Measurements from ENCODE around the gene ACIN1.
"Not testable (repeated sequence)": the region's sequence is repeated elsewhere in the genome, so short reads cannot be mapped to it uniquely, and the experiment has no call there.

Gene ACIN1

GRCh38 chr14:23018107-23018506 is 76.8 kb downstream of the ACIN1 start:
- Mint-ChIP-seq H3K27me3 (no peaks in the 10 kb centered on the region), H3K4me1 (peaks cover 38% of the 10 kb centered on the region), H3K9me3 (no peaks in the 10 kb centered on the region), H3K4me3 (no peak overlapping the region), H3K36me3 (peaks cover 2% of the 10 kb centered on the region), H3K27ac (no peak overlapping the region)

GRCh38 chr14:23017091-23017490 is 77.8 kb downstream of the ACIN1 start:
- Mint-ChIP-seq H3K27me3 (no peaks in the 10 kb centered on the region), H3K36me3 (peaks cover 2% of the 10 kb centered on the region), H3K4me1 (peaks cover 28% of the 10 kb centered on the region), H3K9me3 (no peaks in the 10 kb centered on the region), H3K4me3 (no peak overlapping the region), H3K27ac (no peak overlapping the region)

GRCh38 chr14:23015618-23016017 is 79.3 kb downstream of the ACIN1 start:
- peaks cover 18% of the 10 kb centered on the region for H3K4me1 Mint-ChIP-seq
- H3K4me3 Mint-ChIP-seq, result peak overlapping the region; percentile 77
- H3K27me3 Mint-ChIP-seq, result no peaks in the 10 kb centered on the region
- no peaks in the 10 kb centered on the region for H3K36me3 Mint-ChIP-seq
- no peaks in the 10 kb centered on the region for H3K9me3 Mint-ChIP-seq
- peak overlapping the region; percentile 92 for H3K27ac Mint-ChIP-seq

- H3K27me3 Mint-ChIP-seq, H3K27ac Mint-ChIP-seq, H3K36me3 Mint-ChIP-seq, H3K4me3 Mint-ChIP-seq, H3K9me3 Mint-ChIP-seq: not testable (repeated sequence)
- peaks cover 29% of the 10 kb centered on the region for H3K4me1 Mint-ChIP-seq
Measured at GRCh38 chr14:23013749-23014054, 81.2 kb downstream of the ACIN1 start.

- Mint-ChIP-seq H3K9me3 (no peaks in the 10 kb centered on the region), H3K4me3 (no peak overlapping the region), H3K27ac (no peak overlapping the region), H3K36me3 (no peaks in the 10 kb centered on the region), H3K4me1 (peaks cover 34% of the 10 kb centered on the region), H3K27me3 (no peaks in the 10 kb centered on the region)
Measured at GRCh38 chr14:23013054-23013748, 81.7 kb downstream of the ACIN1 start.

GRCh38 chr14:23009939-23010726 is 84.8 kb downstream of the ACIN1 start, which contains the start of gene C14orf93:
Gene C14orf93 (minus strand): TSS chr14:23010143. CDS start chr14:22999023, 11,120 bp downstream.
- Mint-ChIP-seq H3K36me3 (no peaks in the 10 kb centered on the region), H3K4me3 (peak within 1 kb of the TSS; percentile 93), H3K4me1 (peaks cover 52% of the 10 kb centered on the region), H3K9me3 (no peaks in the 10 kb centered on the region), H3K27me3 (no peaks in the 10 kb centered on the region), H3K27ac (peak within 1 kb of the TSS; percentile 98)

- H3K4me3 Mint-ChIP-seq, result peak overlapping the region; percentile 93
- H3K27me3 Mint-ChIP-seq, result no peaks in the 10 kb centered on the region
- H3K9me3 Mint-ChIP-seq, result no peaks in the 10 kb centered on the region
- peak overlapping the region; percentile 98 for H3K27ac Mint-ChIP-seq
- peaks cover 56% of the 10 kb centered on the region for H3K4me1 Mint-ChIP-seq
- H3K36me3 Mint-ChIP-seq, result no peaks in the 10 kb centered on the region
Measured at GRCh38 chr14:23009483-23009938, 85.4 kb downstream of the ACIN1 start.

GRCh38 chr14:23008831-23009230 is 86.1 kb downstream of the ACIN1 start:
- no peaks in the 10 kb centered on the region for H3K9me3 Mint-ChIP-seq
- H3K36me3 Mint-ChIP-seq, result no peaks in the 10 kb centered on the region
- H3K27ac Mint-ChIP-seq, result peak overlapping the region; percentile 48
- H3K4me3 Mint-ChIP-seq, result peak overlapping the region; percentile 93
- H3K27me3 Mint-ChIP-seq, result no peaks in the 10 kb centered on the region
- peaks cover 56% of the 10 kb centered on the region for H3K4me1 Mint-ChIP-seq
